GM19397 (cell line): ENCODE results near the gene LMF1.

Experiments used
- ATAC-seq: cut with Tn5 transposase; IDR thresholded peaks from one replicate; pipeline ENCODE4 v1.9.1; 2021; ENCODE audit warnings: mild to moderate bottlenecking, moderate library complexity; ENCODE audit not compliant: unreplicated experiment

Gene LMF1

DNA sequence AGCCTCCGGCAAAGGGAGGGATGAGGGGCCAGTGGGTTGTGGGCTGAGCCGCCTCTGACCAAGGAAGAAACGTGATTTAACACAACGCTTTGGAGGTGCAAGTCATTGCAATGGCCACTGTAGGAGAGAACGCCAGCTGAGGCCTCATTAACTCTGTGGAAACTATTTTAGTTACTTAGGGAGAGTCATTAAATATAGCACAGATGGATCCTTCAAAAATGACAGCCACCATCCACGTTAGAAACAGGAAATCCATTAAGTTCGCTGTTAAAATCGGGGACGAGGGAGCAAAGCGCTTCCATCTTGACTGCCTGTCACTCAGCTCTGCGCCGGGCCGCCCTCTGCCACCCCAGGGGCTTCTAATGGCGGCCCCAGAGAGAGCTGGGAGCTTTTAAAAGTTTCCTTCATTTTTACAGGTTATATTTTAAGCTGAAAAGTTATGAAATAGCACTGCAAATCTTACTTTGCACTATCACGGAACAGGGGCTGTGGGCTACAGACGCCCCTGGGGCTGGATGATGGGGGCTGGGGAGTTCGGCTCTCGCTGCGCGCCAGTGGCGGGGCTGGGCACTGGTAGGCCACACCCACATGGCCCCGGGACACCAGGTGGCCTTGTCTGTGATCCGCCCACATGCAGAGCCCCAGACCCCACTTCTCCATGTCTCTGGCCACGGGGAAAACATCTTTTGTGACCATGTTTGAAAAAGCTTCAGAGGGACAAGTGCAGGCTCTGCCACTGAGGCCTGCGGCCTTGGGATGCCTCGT is 54.6 kb downstream of the LMF1 start:
- no peak for ATAC-seq

DNA sequence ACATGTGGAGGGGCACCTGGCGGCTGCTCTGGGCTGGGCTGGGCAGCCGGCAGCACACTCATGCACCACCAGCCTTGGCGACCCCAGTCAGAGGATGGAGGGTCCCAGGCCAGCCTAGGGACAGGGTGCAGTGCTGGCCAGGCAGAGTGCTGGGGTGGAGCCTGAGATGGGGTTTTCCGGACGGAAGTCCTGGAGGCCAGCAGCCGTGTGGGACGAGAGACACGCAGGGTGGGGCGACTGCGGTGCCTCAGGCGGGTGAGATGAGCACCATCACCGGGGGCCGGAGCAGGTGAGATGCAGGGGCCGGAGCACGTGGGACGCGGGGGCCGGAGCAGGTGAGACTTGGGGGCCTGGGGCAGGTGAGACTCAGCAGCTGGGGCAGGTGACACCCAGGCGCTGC is 55.2 kb downstream of the LMF1 start:
- no peak for ATAC-seq

DNA sequence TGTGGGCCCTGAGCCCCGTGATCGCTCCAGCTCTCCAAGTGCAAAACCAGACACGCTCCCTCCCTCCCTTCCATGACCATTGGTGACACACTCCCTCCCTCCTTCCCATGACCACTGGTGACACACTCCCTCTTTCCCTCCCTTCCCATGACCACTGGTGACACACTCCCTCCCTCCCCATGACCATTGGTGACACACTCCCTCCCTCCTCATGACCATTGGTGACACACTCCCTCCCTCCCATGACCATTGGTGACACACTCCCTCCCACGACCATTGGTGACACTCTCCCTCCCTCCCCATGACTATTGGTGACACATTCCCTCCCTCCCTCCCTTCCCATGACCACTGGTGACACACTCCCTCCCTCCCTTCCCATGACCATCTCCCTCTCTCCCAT is 56.3 kb downstream of the LMF1 start:
- ATAC-seq = no peak

DNA sequence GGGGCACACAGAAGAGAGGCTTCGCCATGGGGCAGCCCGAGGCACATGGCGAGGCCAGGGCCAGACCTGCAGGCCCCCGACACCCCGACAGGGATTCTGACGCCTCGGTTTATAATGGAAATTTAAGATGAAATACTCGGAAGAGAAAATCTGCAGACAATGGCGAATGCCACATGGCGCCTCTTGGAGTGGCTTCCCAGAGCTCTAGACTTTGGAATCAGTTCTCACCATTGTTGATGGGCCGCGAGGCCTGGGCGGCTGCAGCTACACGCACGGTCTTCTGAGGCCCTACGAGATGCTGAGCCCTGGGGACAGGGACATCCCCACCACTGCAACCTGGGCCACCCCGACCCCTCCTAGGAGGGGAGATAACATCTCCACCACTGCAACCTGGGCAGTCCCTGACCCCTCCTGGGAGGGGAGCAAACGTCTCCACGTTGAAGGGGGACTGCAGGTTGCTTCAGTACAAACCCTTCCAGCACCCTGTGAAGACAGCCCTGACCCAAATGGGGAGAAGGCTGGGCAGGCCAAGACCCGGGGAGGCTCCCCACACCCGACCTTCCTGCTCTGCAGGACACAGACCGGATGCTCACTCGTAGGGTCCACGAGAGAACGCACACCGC is 56.9 kb downstream of the LMF1 start:
- ATAC-seq = no peak

DNA sequence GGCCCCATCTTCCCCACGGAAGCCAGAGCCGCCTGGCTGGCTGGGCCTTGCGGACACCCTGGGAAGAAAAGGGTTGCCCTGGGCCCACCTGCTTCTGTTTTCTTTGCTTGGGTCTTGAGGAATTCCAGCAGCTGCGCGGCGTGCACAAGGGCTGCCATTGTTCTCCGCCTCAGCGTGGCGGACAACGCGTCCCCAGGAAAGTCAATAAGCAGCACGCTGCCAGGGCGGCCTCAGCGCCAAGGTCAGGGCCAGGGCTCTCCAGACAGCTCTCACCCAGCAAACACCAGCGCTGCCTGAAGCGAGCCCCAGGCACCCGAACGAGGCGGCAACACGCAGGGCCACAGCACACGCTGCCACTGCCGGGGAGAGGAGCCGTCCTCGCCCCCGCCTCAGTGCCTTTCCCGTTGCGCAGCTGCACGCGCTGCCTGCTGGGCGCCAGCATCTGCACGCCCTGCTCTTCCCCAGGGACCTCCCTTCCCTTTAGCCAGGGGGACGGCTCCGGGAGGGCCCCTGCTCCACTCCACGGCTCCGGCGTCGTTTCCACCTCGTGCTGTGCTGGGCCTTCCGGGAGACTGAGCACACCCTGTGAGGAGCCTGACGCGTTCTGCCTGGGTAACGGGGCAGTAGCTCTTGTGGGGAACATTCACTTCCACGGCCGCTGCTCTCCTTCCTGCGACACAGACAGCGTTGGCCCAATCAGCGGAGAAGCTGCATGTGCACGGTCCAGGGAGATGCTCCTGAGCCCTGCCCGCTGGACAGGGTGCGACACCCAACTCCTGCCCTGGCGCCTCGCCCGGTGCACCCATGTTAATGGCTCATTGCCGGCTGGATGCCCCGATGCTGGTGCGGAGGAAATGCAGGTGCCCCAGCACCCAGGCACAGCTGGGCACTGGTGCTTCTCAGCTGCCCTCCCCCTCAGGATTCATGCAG is 57.8 kb downstream of the LMF1 start:
- ATAC-seq = no peak

DNA sequence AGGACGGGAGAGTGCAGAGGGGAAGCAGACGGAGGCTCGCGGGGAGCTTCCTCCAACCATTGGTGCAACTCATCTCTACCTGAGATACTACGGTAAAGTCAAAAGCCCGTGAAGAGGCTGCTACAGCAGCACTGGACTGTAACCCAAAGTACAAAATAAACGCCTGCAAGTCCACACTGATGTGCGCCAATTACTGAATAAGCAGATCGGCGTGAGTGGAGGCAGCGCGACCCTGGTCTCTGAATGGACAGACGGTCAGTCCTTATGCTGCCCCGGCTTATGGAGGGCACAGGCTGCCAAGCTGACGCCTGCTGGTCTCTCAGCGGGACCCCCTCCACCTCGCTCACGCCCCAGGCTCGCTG is 58.5 kb downstream of the LMF1 start:
- ATAC-seq = no peak

DNA sequence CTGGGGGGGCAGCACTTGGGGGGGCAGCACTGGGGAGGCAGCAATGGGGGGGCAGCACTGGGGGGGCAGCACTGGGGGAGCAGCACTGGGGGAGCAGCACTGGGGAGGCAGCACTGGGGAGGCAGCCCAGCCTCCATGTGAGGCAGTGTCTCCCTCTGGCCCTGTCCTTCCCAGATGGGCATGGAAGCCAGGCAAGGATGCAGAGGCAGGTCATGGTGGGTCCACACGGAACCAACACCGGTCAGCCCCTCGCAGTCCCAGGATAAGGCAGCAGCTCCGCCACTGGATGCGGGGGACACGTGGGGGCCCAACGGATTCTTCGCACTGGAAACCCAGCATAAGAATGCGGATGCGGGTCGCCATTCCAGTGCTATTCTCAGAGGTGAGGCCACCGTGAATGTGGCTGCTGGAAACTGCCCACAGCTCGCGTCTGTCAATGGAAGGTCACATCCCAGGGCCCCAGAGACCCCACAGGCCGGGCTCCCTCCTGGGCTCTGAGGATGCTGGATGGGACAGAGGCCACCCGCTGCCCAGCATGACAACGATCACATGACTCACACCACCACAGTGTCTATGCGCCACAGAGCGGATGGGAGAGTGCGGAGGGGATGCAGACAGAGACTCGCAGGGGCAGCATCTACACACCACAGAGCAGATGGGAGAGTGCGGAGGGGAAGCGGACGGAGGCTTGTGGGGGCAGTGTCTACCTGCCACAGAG is 59.0 kb downstream of the LMF1 start:
- ATAC-seq = no peak

DNA sequence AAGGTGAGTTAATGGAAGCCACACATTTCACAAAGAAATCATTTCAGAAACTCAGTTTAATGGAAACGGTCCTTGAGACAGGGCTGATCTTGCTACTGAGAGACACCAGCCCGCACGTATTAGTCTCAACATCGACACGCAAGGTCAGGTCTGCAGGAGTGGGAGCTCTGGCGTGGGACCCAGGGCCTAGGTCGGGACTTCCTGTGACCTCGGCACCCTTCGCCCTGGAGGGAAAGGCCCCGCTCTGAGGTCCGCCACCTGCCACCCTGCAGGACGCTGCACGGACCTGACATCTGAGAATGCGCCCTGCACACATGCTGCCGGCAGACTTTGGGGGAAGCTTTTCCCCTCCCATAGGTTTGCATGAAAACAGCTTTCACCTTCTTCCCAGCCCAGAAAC is 59.7 kb downstream of the LMF1 start:
- ATAC-seq = no peak

DNA sequence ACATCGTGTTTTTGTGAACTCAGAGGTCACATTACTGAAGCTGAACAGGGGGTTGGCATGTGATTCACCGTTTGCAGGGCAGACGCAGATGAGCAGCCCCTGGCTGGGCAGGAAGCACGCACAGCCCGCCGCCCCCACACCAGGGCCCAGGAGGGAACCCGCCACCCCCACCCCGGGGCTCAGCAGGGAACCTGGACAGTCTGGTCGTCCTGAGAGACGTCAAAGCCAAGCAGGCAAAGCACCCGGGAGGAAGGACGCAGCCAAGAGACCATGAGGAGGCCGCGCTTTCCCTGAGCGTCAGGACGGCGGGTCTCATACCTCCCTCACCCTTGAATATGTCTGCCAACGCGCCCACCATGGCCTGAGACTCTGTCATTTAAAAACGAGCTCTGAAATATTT is 60.6 kb downstream of the LMF1 start:
- ATAC-seq = no peak

DNA sequence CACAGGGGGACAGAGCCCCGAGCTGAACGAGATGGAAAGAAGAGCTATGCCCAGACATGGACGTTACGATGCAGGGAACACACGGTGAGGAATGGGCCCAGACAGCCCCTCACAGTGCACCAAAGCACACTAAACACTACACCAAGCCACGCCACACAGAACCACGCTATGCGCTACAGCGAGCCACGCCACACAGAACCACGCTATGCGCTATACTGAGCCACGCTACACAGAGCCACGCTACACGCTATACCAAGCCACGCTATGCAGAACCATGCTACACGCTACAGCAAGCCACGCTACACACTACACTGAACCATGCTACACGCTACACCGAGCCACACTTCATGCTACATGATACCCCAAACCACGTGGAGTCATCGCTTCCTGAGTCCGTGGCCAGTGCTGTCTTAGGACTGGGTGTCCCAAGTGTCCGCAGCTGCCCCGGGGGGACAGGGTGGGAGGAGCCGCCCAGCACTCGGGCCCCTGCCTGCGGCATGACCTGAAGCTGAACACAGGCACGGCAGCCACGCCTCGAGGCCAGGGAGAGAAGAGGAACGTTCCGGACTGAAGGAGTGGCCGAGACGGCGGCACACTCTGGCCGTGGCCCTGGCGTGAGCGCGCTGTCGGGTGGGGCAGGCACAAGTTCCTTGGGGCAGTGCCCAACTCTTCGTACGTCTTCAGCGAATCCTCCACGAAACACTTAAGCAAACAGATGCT is 61.3 kb downstream of the LMF1 start:
- ATAC-seq = no peak

DNA sequence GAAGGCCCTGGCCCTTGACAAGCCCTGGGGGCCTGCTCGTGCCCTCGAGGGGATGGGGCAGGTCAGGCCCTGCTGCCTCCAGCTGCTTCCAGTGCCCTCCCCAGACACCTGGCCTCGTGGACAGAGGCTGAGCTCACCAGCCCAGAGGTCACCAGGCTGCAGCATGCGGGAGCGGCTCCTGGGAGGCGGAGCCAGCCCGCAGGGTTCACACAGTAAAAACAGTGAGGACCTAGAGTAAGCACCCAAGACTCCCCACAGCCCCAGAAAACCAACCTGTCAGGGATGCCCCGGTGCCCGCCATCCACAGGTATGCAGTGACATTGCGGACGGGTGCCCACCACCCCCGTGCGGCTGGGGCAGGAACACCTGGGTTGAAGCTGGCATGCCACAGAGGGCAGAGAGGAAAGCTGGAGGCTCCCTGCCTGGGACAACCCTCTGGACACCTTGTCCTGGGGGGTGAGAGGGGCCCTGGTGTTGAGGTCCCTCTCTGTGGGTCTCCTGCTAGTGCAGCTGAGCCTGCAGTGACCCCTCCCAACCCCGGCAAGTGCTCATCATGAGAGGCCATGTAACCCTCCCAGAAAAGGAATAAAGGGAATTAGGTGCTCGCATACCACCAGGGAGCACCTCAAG is 62.1 kb downstream of the LMF1 start:
- ATAC-seq = no peak

DNA sequence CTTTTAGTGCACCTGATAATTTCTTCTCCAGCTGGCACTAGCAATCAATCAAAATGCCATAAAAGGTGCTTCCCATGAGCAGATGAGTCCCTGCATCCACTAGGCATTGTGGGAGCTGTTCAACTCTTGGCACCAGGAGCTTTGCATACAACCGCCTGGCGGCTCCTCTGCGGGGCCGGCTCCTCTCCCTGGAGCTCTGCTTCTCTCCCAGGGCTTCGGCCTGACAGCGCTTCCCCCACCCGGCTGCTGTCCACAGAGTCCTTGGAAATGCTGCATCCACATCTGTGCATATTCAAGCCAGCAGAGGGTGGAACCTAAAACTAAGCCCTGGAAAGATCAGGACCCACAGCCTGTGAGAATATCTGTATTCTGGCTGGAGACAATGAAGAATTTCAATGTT is 62.9 kb downstream of the LMF1 start:
- no peak for ATAC-seq

DNA sequence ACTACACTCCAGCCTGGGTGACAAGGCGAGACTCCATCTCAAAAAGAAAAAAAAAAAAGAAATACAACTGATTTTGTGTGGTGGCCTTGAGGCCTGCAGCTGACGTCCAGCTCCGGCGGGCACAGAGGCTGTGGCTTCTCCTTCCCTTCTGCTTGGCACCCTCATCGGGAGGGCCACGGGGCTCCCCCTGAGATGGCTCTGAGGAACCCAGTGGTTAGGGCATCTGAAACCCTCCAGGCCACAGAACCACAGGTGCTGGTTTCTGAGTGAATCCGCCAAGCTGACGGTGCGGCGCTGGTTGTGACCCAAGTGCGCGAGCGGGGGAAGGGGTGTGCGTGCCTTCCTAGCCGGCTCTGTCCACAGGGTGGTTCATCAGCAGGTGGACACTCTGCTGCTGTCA is 63.4 kb downstream of the LMF1 start:
- no peak for ATAC-seq

DNA sequence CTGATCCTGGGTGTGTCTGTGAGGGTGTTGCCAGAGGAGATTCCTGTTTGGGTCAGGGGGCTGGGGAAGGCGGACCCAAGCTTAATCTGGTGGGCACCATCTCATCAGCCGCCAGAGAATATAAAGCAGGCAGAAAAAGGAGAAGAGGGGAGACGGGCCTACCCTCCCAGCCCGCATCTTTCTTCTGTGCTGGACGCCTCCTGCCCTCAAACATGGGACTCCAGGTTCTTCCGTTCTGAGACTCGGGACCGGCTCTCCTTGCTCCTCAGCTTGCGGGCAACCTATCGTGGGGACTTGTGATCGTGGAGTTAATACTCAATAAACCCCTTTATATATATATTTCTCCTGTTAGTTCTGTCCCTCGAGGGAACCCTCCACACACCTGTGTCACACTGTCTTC is 64.5 kb downstream of the LMF1 start:
- ATAC-seq = no peak

DNA sequence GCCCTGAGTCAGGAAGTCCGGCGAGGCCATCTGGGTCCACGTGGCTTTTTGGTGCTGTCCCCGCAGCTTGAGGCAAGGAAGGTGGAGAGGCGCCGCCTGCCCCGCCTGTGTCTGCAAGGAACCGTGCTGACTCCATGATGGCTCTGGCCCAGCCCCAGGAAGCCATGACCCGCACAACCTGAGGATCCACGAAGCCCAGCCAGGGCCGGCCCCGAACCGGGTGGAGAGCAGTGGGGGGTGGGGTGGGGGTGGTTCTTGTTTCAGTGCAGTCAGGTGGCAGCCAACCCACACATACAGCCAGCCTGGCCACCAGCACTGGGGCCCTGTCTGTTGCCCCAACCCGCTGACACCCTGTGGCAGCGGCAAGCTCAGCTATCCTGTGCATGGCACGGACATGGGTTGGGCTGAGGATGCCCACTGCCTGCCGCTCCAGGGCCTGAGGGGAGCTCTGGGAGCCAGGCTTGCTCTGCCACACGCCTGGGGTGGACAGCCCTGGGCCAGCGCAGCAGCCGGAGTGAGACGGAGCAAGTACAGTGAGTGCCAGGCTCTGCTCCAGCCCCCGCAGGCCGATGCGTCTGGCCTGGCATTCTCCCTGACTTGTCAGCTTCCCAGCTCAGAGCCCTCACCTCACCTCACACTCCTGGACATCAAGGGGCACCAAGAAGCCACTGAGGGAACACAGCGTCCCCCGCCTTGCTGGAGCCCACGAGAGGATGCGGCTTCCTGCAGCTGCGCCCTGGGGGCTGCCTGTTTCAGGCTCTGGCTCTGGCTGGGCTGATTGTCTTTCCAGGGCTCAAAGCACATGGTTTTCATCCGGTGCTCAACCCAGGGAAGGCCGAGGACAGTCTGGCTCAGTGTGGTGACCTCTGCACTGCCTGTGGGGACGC is 68.8 kb downstream of the LMF1 start:
- no peak for ATAC-seq

DNA sequence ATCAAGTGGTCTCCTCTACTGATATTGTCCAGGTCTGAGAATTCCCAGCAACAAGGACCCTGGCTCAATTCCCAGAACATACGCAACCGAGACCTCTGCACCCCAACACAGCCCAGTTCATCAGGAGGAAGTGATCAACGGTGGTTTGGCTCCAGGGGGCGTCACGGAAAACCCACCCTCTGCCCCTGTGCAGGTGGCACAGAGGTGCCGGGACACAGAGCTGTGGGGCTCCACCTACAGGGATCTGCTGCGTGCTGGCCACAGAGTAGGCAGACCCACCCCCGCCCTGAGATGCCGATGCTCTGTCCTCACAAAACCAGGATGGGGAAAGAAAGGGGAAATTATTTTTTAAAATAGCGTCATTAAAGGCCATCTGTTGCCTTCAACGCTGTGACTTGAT is 69.6 kb downstream of the LMF1 start:
- ATAC-seq = no peak

DNA sequence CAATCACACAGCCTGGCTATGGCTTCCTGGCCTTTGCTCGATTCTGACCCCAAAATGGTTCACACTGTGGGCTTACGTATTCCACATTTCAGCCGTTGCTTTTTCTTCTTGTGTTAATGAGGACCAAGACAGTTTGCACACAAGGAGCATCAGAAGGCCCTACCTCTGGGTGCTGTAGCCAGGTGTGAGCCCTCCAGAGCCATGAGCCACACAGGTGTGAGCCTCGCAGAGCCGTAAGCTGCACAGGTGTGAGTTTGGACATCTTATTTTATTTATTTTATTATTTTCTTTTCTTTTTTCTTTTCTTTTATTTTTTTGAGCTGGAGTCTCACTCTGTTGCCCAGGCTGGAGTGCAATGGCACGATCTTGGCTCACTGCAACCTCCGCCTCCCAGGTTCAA is 70.6 kb downstream of the LMF1 start:
- ATAC-seq = no peak

DNA sequence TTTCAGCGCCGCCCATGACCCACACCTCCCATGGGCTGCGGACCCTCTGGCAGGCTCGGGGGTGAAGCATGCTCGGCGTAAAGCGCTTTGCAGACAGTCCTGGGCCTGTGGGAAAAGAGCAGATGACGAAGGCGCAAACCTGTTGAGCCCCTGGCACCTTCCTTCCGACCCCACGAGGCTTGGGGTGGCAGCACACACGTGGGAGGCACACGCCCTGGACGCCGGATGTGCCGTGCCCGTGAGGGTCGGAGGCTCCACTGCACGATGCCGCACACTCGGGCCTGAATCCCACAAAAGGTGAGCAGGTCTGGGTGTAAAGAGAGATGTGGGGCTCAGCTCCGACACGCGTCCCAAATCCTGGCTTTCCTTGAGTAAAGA is 71.1 kb downstream of the LMF1 start:
- ATAC-seq = no peak
